Chondrocyte (in vitro differentiated cells): ENCODE measurements around the gene VASH2. TPM values are rescaled to one million over a fixed set of nuclear protein-coding genes. Genes with fewer than 3 reads are reported as not detected.

Experiments
- DNase-seq: peaks from one replicate; pipeline ENCODE4 v3.0.0; 2021; ENCODE audit warnings: mixed read lengths, low spot score
- H3K27ac Mint-ChIP-seq: one replicate; pipeline ENCODE4 v1.8.0; 2021; ENCODE audit warnings: mild to moderate bottlenecking, moderate library complexity, mixed read lengths; ENCODE audit not compliant: unreplicated experiment
- H3K27me3 Mint-ChIP-seq: 2 replicates; pipeline ENCODE4 v1.8.0; 2021; ENCODE audit warnings: low read depth, mixed read lengths
- H3K36me3 Mint-ChIP-seq: 2 replicates; pipeline ENCODE4 v1.8.0; 2021; ENCODE audit warnings: low read depth, mixed read lengths
- H3K4me1 Mint-ChIP-seq: 2 replicates; pipeline ENCODE4 v1.8.0; 2021; ENCODE audit warnings: low read depth, mild to moderate bottlenecking, mixed read lengths
- H3K4me3 Mint-ChIP-seq: one replicate; pipeline ENCODE4 v1.8.0; 2021; ENCODE audit warnings: mild to moderate bottlenecking, moderate library complexity, mixed read lengths; ENCODE audit not compliant: unreplicated experiment
- H3K9me3 Mint-ChIP-seq: 2 replicates; pipeline ENCODE4 v1.8.0; 2021; ENCODE audit warnings: low read depth, mixed read lengths
- total RNA-seq: library from RNA; stranded (reverse); gene quantifications from 3 replicates; pipeline ENCODE4 v1.2.1, GENCODE V29; 2021
- TF ChIP-seq, protein P1 (sequence below): fragments of 200-600 bp; sonication (generic); IDR thresholded peaks from 2 replicates; pipeline ENCODE4 v1.5.0; 2021; ENCODE audit warnings: antibody characterized with exemption, mild to moderate bottlenecking, moderate library complexity

The VASH2 gene
- total RNA-seq, 1 donor from 2014 or later: 2.3 TPM

- TF ChIP-seq, protein P1, sequence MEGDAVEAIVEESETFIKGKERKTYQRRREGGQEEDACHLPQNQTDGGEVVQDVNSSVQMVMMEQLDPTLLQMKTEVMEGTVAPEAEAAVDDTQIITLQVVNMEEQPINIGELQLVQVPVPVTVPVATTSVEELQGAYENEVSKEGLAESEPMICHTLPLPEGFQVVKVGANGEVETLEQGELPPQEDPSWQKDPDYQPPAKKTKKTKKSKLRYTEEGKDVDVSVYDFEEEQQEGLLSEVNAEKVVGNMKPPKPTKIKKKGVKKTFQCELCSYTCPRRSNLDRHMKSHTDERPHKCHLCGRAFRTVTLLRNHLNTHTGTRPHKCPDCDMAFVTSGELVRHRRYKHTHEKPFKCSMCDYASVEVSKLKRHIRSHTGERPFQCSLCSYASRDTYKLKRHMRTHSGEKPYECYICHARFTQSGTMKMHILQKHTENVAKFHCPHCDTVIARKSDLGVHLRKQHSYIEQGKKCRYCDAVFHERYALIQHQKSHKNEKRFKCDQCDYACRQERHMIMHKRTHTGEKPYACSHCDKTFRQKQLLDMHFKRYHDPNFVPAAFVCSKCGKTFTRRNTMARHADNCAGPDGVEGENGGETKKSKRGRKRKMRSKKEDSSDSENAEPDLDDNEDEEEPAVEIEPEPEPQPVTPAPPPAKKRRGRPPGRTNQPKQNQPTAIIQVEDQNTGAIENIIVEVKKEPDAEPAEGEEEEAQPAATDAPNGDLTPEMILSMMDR: peak; percentile 28
- Mint-ChIP-seq H3K4me3 (peak overlapping the region; percentile 57), H3K27me3 (peaks cover 8% of the 10 kb centered on the region), H3K9me3 (no peaks in the 10 kb centered on the region), H3K36me3 (no peaks in the 10 kb centered on the region), H3K4me1 (peaks cover 8% of the 10 kb centered on the region), H3K27ac (no peak overlapping the region)
- DNase-seq: no peak
Measured at GRCh38 chr1:212916481-212917133, 33.7 kb upstream of the VASH2 start.

DNA sequence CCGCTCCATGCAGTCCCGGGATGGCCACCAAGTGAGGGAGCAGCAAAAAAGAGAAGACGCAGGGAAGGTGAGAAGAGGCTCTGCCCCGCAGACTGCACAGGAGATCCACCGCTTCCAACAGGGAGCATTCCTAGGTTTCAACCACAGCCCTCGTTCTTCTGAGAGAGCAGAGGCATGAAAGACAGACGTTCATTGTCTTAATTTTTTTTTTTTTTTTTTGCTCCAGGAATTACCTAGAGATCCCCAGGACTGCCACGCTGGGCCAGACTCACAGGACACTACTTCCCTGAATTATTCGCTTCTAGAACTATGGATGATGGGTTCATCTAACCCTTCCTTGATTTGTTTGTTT is 33.2 kb upstream of the VASH2 start:
- peaks cover 8% of the 10 kb centered on the region for H3K4me1 Mint-ChIP-seq
- H3K27ac Mint-ChIP-seq: no peak overlapping the region
- H3K4me3 Mint-ChIP-seq: peak overlapping the region; percentile 57

GRCh38 chr1:212917858-212918257 is 32.5 kb upstream of the VASH2 start:
- no peak for DNase-seq
- Mint-ChIP-seq H3K4me3 (no peak overlapping the region), H3K36me3 (no peaks in the 10 kb centered on the region), H3K9me3 (no peaks in the 10 kb centered on the region), H3K4me1 (peaks cover 8% of the 10 kb centered on the region), H3K27me3 (peaks cover 8% of the 10 kb centered on the region), H3K27ac (no peak overlapping the region)
- TF ChIP-seq, protein P1: no peak

More for the DNA sequence above, 33.2 kb upstream of the VASH2 start:
- TF ChIP-seq, protein P1: no peak
- Mint-ChIP-seq H3K36me3 (no peaks in the 10 kb centered on the region), H3K27me3 (peaks cover 8% of the 10 kb centered on the region), H3K9me3 (no peaks in the 10 kb centered on the region)
- no peak for DNase-seq

DNA sequence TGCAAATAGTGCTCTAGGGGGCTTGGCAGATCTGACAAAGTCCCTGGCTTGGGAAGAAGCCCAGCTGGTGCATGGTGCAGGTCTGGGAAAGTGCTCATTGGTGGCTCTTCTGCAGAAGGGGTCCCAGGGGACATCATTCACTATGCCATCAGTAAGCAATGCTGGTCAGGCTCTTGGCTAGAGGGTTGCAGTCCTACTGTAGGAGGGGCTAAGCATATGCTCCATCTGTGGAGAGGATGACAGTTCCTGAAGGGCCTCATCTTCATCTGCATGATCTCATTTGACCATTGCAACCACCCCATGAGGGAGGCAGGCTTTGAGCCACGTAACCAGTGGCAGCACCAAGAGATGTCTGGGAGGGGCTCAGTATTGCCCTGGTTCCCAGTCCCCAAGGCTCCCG is 31.5 kb upstream of the VASH2 start:
- H3K27me3 Mint-ChIP-seq: peaks cover 8% of the 10 kb centered on the region
- no peaks in the 10 kb centered on the region for H3K36me3 Mint-ChIP-seq
- H3K27ac Mint-ChIP-seq: no peak overlapping the region
- TF ChIP-seq, protein P1: no peak
- H3K9me3 Mint-ChIP-seq: no peaks in the 10 kb centered on the region
- no peak overlapping the region for H3K4me3 Mint-ChIP-seq
- H3K4me1 Mint-ChIP-seq: peaks cover 8% of the 10 kb centered on the region
- DNase-seq: no peak

DNA sequence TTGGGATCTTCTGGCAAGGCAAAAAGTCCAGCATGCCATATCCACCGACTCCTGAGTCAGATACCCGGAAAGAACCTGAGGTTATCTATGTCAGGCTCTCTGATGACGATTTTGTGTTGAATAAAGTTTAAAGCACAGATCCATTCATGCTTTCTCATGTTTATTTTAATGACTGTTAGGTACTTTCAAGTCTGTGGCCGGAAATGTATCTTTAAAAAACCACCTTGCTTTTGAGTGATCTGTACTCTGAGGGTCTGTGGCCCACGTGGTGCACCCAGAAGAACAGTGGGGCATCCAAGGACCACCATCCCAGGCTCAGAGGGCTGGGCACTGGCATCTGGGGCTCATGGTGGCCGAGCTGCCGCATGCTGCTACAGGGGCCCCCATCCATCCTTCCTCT is 30.1 kb upstream of the VASH2 start:
- H3K36me3 Mint-ChIP-seq: no peaks in the 10 kb centered on the region

More for the DNA sequence above, 30.1 kb upstream of the VASH2 start:
- no peak for DNase-seq
- Mint-ChIP-seq H3K4me1 (peaks cover 16% of the 10 kb centered on the region), H3K27ac (no peak overlapping the region), H3K27me3 (peaks cover 8% of the 10 kb centered on the region), H3K9me3 (no peaks in the 10 kb centered on the region), H3K4me3 (no peak overlapping the region)
- TF ChIP-seq, protein P1: no peak
